SK-N-SH (cell line): ENCODE results near the gene PPM1K. TPM values are rescaled to one million over a fixed set of nuclear protein-coding genes. Genes with fewer than 3 reads are reported as not detected.

Experiments used
- CTCF ChIA-PET: fragments of 300-600, 350-600 bp; formaldehyde crosslinking; extraction: SDS; loops from one replicate; lab custom pipeline; 2021; lab: Yijun Ruan, JAX
- POLR2A ChIA-PET: fragments of 350-600 bp; sonication (Branson Sonifier 250); formaldehyde crosslinking; extraction: SDS; loops from one replicate; lab custom pipeline; 2020; ENCODE audit warnings: antibody characterized with exemption, inconsistent platforms; lab: Yijun Ruan, JAX
- DNase-seq: peaks from one replicate; pipeline ENCODE4 v3.0.0; 2012
- H2AFZ ChIP-seq: fragments of 200-600 bp; sonication (generic); 2 replicates; pipeline ENCODE4 v1.8.1; 2016; ENCODE audit warnings: antibody characterized with exemption, mild to moderate bottlenecking, low read depth
- H3F3A ChIP-seq: fragments of 200-600 bp; sonication (generic); replicated peaks from 2 replicates; pipeline ENCODE3; 2016; ENCODE audit warnings: antibody characterized with exemption, mild to moderate bottlenecking; ENCODE audit not compliant: insufficient read depth
- H3K27ac ChIP-seq, 2 experiments: fragments of 200-500 bp in 1 of 2; fragments of 200-600 bp in 1 of 2; sonication (Bioruptor generic) in 1 of 2; sonication (generic), shearing (Covaris generic) in 1 of 2; 2 replicates each; pipeline versions ENCODE4 v1.5.1 to v1.6.1; 2014 to 2016; ENCODE audit warnings: low read depth in 2 of 2, inconsistent platforms in 1 of 2, low read length in 1 of 2, mild to moderate bottlenecking in 1 of 2, mixed read lengths in 1 of 2
- H3K27me3 ChIP-seq: fragments of 200-600 bp; sonication (generic), shearing (Covaris generic); 2 replicates; pipeline ENCODE4 v1.6.1; 2016; ENCODE audit warnings: mixed run types; ENCODE audit not compliant: insufficient read depth
- H3K36me3 ChIP-seq, 2 experiments: fragments of 200-500 bp in 1 of 2; fragments of 200-600 bp in 1 of 2; sonication (Bioruptor generic) in 1 of 2; sonication (generic) in 1 of 2; replicated peaks in 1 of 2; 2 replicates each; pipeline versions ENCODE3 to v1.5.1; 2014 to 2016; ENCODE audit warnings: low read length in 1 of 2, mild to moderate bottlenecking in 1 of 2; ENCODE audit not compliant: insufficient read depth in 2 of 2, control insufficient read depth in 1 of 2
- H3K4me1 ChIP-seq, 2 experiments: fragments of 200-500 bp in 1 of 2; fragments of 200-600 bp in 1 of 2; sonication (Bioruptor generic) in 1 of 2; sonication (generic), shearing (Covaris generic) in 1 of 2; 2 replicates each; pipeline versions ENCODE4 v1.5.1 to v1.6.1; 2014 to 2016; ENCODE audit warnings: low read depth in 1 of 2, low read length in 1 of 2, mixed run types in 1 of 2; ENCODE audit not compliant: insufficient read depth in 2 of 2, control insufficient read depth in 1 of 2
- H3K4me2 ChIP-seq: fragments of 200-600 bp; sonication (generic), shearing (Covaris generic); 2 replicates; pipeline ENCODE4 v1.6.1; 2017; ENCODE audit warnings: mixed run types
- H3K4me3 ChIP-seq, 2 experiments: fragments of 200-500 bp in 1 of 2; fragments of 200-600 bp in 1 of 2; sonication (Bioruptor generic) in 1 of 2; sonication (generic), shearing (Covaris generic) in 1 of 2; 2 replicates each; pipeline versions ENCODE4 v1.5.1 to v1.8.1; 2014 to 2016; ENCODE audit warnings: low read depth in 2 of 2, inconsistent platforms in 1 of 2, low read length in 1 of 2, mild to moderate bottlenecking in 1 of 2, mixed read lengths in 1 of 2, moderate library complexity in 1 of 2
- H3K79me2 ChIP-seq: fragments of 200-600 bp; sonication (generic); 2 replicates; pipeline ENCODE4 v1.8.1; 2017; ENCODE audit warnings: mild to moderate bottlenecking; ENCODE audit not compliant: insufficient read depth
- H3K9ac ChIP-seq: fragments of 200-600 bp; sonication (generic); 2 replicates; pipeline ENCODE4 v1.6.1; 2017; ENCODE audit warnings: mixed run types
- H3K9me2 ChIP-seq: fragments of 200-600 bp; sonication (generic); 2 replicates; pipeline ENCODE4 v1.6.1; 2017; ENCODE audit warnings: mixed run types
- H3K9me3 ChIP-seq: fragments of 200-600 bp; sonication (generic); 2 replicates; pipeline ENCODE4 v1.6.1; 2017; ENCODE audit warnings: mixed run types, mild to moderate bottlenecking, moderate library complexity
- H4K20me1 ChIP-seq: fragments of 200-600 bp; sonication (generic); 2 replicates; pipeline ENCODE4 v1.6.1; 2017; ENCODE audit warnings: mild to moderate bottlenecking, mixed run types; ENCODE audit not compliant: insufficient read depth
- CHD2 ChIP-seq: fragments of 150-350 bp; IDR thresholded peaks from 2 replicates; pipeline ENCODE4 v1.6.1; 2018; ENCODE audit warnings: low read length; ENCODE audit not compliant: partially characterized antibody
- ELF1 ChIP-seq: IDR thresholded peaks from 2 replicates; pipeline ENCODE4 v1.4.0; 2012
- EP300 ChIP-seq, 2 experiments: IDR thresholded peaks; 2 replicates each; pipeline versions ENCODE4 v1.4.0 to v1.6.1; 2012; ENCODE audit warnings: borderline replicate concordance in 1 of 2, low read depth in 1 of 2, low read length in 1 of 2
- JUND ChIP-seq: IDR thresholded peaks from 2 replicates; pipeline ENCODE4 v1.4.0; 2012
- MEF2A ChIP-seq: IDR thresholded peaks from 2 replicates; pipeline ENCODE4 v1.4.0; 2012; ENCODE audit warnings: low read depth, borderline replicate concordance
- MXI1 ChIP-seq: IDR thresholded peaks from 2 replicates; pipeline ENCODE4 v1.6.1; 2012; ENCODE audit warnings: mild to moderate bottlenecking, low read depth, low read length, improper control_type of control experiment
- NFIC ChIP-seq: IDR thresholded peaks from 2 replicates; pipeline ENCODE4 v1.4.0; 2012; ENCODE audit warnings: borderline replicate concordance
- POLR2AphosphoS5 ChIP-seq: IDR thresholded peaks from 2 replicates; pipeline ENCODE4 v1.6.1; 2012; ENCODE audit warnings: low read depth, low read length
- RCOR1 ChIP-seq: fragments of 150-350 bp; IDR thresholded peaks from 2 replicates; pipeline ENCODE4 v1.6.1; 2017; ENCODE audit warnings: antibody characterized with exemption, low read length
- RXRA ChIP-seq: IDR thresholded peaks from 2 replicates; pipeline ENCODE4 v1.4.0; 2012; ENCODE audit warnings: low read depth, mild to moderate bottlenecking, borderline replicate concordance
- SIN3A ChIP-seq: IDR thresholded peaks from 2 replicates; pipeline ENCODE4 v1.6.1; 2012; ENCODE audit warnings: low read depth, mild to moderate bottlenecking, low read length, moderate library complexity, borderline replicate concordance
- TAF1 ChIP-seq: IDR thresholded peaks from 2 replicates; pipeline ENCODE4 v1.6.1; 2012; ENCODE audit warnings: low read depth, mild to moderate bottlenecking, low read length, moderate library complexity, borderline replicate concordance
- YY1 ChIP-seq: IDR thresholded peaks from 2 replicates; pipeline ENCODE4 v1.4.0; 2012; ENCODE audit warnings: low read depth, mild to moderate bottlenecking
- WGBS: methylation state at CpG from one replicate; pipeline ENCODE4 v1.1.6; 2017; ENCODE audit warnings: low lambda C conversion rate; 5-methylcytosine and 5-hydroxymethylcytosine counted together
- polyA plus RNA-seq, 3 experiments: library from polyadenylated mRNA; depleted of rRNA; stranded (reverse); fragments of >200 nt; gene quantifications; 2 replicates each; pipeline ENCODE4 v1.2.3, GENCODE V29; 2012
- TF ChIP-seq, protein P1 (sequence below): fragments of 150-350 bp; IDR thresholded peaks from 2 replicates; pipeline ENCODE4 v1.6.1; 2017; ENCODE audit warnings: antibody characterized with exemption, low read length, low read depth, borderline replicate concordance
- TF ChIP-seq, protein P2 (sequence below): IDR thresholded peaks from 2 replicates; pipeline ENCODE4 v1.4.0; 2012; ENCODE audit warnings: low read depth
- TF ChIP-seq, protein P3 (sequence below): IDR thresholded peaks from 2 replicates; pipeline ENCODE4; 2012
- TF ChIP-seq, protein P4 (sequence below): fragments of 150-350 bp; IDR thresholded peaks from 2 replicates; pipeline ENCODE4 v1.6.1; 2016; ENCODE audit warnings: mild to moderate bottlenecking, low read depth, low read length

PPM1K gene
- polyA plus RNA-seq, 1 of the 3 experiments (the other 2 are of a cell fraction), result 2.5 TPM

DNA sequence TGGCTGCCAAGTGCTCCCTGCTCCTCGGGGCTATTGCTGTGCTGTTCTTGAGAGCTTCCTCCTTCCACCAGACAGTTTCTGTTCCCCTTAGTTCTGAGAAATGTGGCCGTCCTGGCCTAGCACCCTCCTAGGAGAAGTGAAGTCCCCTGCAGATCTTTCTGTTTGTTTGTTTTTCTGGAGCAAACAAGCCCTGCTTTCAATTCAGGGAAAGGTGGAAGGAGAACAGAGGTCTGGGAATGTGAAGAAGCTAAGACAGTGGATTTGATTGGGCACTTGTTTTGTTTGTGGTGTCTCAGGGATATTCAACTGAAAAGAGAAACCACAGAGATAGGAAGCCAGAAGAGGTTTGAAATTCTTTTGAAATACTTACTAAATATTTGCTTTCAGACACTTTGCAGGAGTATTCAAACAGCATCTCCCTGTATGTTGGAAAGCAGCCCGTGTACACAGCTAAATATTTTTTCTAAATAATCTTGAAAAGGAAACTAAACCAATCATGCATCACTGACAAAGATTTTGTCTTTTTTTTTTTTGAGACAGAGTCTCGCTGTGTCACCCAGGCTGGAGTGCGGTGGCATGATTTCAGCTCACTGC is 36.5 kb upstream of the PPM1K start:
- no peaks in the 10 kb centered on the region for H4K20me1 ChIP-seq
- ChIA-PET CTCF (no interaction called here), POLR2A (no interaction called here)
- H3K4me2 ChIP-seq, result no peak overlapping the region
- no peak overlapping the region for H3K4me3 ChIP-seq
- no peak for DNase-seq
- H3K9me3 ChIP-seq, result no peaks in the 10 kb centered on the region
- TF ChIP-seq JUND, result no peak
- no peak for TF ChIP-seq YY1
- no peak for TF ChIP-seq ELF1
- no peak for TF ChIP-seq RCOR1
- TF ChIP-seq, protein P1, sequence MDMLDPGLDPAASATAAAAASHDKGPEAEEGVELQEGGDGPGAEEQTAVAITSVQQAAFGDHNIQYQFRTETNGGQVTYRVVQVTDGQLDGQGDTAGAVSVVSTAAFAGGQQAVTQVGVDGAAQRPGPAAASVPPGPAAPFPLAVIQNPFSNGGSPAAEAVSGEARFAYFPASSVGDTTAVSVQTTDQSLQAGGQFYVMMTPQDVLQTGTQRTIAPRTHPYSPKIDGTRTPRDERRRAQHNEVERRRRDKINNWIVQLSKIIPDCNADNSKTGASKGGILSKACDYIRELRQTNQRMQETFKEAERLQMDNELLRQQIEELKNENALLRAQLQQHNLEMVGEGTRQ, result no peak
- TF ChIP-seq, protein P2, sequence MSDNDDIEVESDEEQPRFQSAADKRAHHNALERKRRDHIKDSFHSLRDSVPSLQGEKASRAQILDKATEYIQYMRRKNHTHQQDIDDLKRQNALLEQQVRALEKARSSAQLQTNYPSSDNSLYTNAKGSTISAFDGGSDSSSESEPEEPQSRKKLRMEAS, result no peak
- no peak for TF ChIP-seq EP300 (IDR thresholded peaks at IDR 0.05; ENCODE audit: borderline replicate concordance in 1 of 2, low read depth in 1 of 2, low read length in 1 of 2)
- TF ChIP-seq SIN3A, result no peak
- TF ChIP-seq, protein P3, sequence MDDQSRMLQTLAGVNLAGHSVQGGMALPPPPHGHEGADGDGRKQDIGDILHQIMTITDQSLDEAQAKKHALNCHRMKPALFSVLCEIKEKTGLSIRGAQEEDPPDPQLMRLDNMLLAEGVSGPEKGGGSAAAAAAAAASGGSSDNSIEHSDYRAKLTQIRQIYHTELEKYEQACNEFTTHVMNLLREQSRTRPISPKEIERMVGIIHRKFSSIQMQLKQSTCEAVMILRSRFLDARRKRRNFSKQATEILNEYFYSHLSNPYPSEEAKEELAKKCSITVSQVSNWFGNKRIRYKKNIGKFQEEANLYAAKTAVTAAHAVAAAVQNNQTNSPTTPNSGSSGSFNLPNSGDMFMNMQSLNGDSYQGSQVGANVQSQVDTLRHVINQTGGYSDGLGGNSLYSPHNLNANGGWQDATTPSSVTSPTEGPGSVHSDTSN, result no peak
- TF ChIP-seq NFIC, result no peak
- TF ChIP-seq POLR2AphosphoS5, result no peak
- TF ChIP-seq, protein P4, sequence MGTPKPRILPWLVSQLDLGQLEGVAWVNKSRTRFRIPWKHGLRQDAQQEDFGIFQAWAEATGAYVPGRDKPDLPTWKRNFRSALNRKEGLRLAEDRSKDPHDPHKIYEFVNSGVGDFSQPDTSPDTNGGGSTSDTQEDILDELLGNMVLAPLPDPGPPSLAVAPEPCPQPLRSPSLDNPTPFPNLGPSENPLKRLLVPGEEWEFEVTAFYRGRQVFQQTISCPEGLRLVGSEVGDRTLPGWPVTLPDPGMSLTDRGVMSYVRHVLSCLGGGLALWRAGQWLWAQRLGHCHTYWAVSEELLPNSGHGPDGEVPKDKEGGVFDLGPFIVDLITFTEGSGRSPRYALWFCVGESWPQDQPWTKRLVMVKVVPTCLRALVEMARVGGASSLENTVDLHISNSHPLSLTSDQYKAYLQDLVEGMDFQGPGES, result no peak
- no peak for TF ChIP-seq MEF2A
- TF ChIP-seq CHD2, result no peak
- TF ChIP-seq MXI1, result no peak
- no peak for TF ChIP-seq TAF1
- TF ChIP-seq RXRA, result no peak
- H3K9ac ChIP-seq, result no peak overlapping the region
- H3K4me1 ChIP-seq, result no peaks in the 10 kb centered on the region
- H3K36me3 ChIP-seq, result no peaks in the 10 kb centered on the region
- no peaks in the 10 kb centered on the region for H3K9me2 ChIP-seq
- 52% methylated on average over 5 of the region's 5 CpGs for WGBS
- H3K27ac ChIP-seq, result no peak overlapping the region
- no peak overlapping the region for H2AFZ ChIP-seq
- no peaks in the 10 kb centered on the region for H3F3A ChIP-seq
- no peaks in the 10 kb centered on the region for H3K79me2 ChIP-seq
- H3K27me3 ChIP-seq, result no peaks in the 10 kb centered on the region
